Cardiac ventricle fibroblast (primary cell): ENCODE results near the gene CCL25. TPM values are rescaled to one million over a fixed set of nuclear protein-coding genes. Genes with fewer than 3 reads are reported as not detected.

Experiments used
- total RNA-seq: library from RNA; depleted of rRNA; stranded (reverse); fragments of >200 nt; gene quantifications from 2 replicates; pipeline ENCODE4 v1.2.3, GENCODE V29; 2015

The CCL25 gene, protein sequence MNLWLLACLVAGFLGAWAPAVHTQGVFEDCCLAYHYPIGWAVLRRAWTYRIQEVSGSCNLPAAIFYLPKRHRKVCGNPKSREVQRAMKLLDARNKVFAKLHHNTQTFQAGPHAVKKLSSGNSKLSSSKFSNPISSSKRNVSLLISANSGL
- not detected in 2 replicates for total RNA-seq

DNA sequence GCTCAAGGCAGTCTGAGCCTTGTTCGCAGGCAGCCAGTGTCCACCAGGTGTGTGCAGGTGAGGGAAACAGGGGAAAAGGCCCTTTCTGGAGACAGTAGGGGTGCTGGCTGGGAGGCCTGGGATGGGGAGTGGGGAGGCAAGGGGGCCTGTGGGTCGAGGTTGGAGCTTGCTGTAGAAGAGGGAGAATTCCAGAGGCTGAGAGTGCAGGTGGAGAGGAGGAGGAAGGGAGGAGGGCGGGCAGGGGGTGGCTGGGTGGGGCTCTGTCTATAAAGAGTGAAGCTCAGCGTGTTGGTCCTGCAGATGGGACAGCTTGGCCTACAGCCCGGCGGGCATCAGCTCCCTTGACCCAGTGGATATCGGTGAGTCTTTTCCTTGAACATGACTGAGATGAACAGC lies at the start of gene CCL25:
Gene CCL25 (plus strand): TSS at position 297 of the 396 bp plus-strand sequence. CDS start 290 bp downstream, outside the sequence.

GRCh38 chr19:8005534-8006256 lies 46.9 kb upstream of the CCL25 start, which contains the start of gene ELAVL1:
ELAVL1 (minus strand) TSS chr19:8005641; CDS start chr19:7991815, 13,826 bp downstream.

Other genes starting within 250 kb of the CCL25 start
- 16.8 and 21.4 TPM in 2 replicates for gene EVI5L, start 222.5 kb upstream of the CCL25 start, total RNA-seq
- 0.44 TPM in 1 of 2 replicates, not detected in the other for gene PRR36, start 178.4 kb upstream of the CCL25 start, total RNA-seq
- gene LRRC8E, start 164.2 kb upstream of the CCL25 start, total RNA-seq, result 4.1 and 4.6 TPM in 2 replicates
- gene MAP2K7, start 148.9 kb upstream of the CCL25 start, total RNA-seq, result 6.8 and 8.5 TPM in 2 replicates
- gene TGFBR3L, start 137.9 kb upstream of the CCL25 start, total RNA-seq, result 0.15 TPM in 1 of 2 replicates, not detected in the other
- gene SNAPC2, start 132.4 kb upstream of the CCL25 start, total RNA-seq, result 30.2 and 31.1 TPM in 2 replicates
- gene CTXN1, start 126.6 kb upstream of the CCL25 start, total RNA-seq, result 0.59 and 2.4 TPM in 2 replicates
- gene TIMM44, start 109.1 kb upstream of the CCL25 start, total RNA-seq, result 38.7 and 41.6 TPM in 2 replicates
- gene ELAVL1, start 47.1 kb upstream of the CCL25 start, total RNA-seq, result 36.1 and 38.2 TPM in 2 replicates
- not detected in 2 replicates for gene FBN3, start 96.8 kb downstream of the CCL25 start, total RNA-seq
- 17.1 and 25.2 TPM in 2 replicates for gene CERS4, start 156.6 kb downstream of the CCL25 start, total RNA-seq